DOHH2 (cell line): ENCODE measurements around the gene UFM1.

Source experiments
- H3F3A ChIP-seq: fragments of 200-600 bp; sonication (generic), shearing (Covaris generic); 2 replicates; pipeline ENCODE4 v1.6.0; 2016; ENCODE audit warnings: antibody characterized with exemption, mild to moderate bottlenecking; ENCODE audit not compliant: control insufficient read depth, insufficient read depth
- H3K27ac ChIP-seq: fragments of 200-600 bp; sonication (generic); 2 replicates; pipeline ENCODE4 v1.5.1; 2014; ENCODE audit warnings: low read depth, mild to moderate bottlenecking, low read length, moderate library complexity
- H3K27me3 ChIP-seq: fragments of 200-600 bp; sonication (generic); 2 replicates; pipeline ENCODE4 v1.6.1; 2014; ENCODE audit warnings: mild to moderate bottlenecking, low read length, mixed read lengths; ENCODE audit not compliant: control insufficient read depth
- H3K36me3 ChIP-seq: fragments of 200-600 bp; sonication (generic); 2 replicates; pipeline ENCODE4 v1.6.1; 2014; ENCODE audit warnings: mild to moderate bottlenecking, low read length, moderate library complexity, mixed read lengths; ENCODE audit not compliant: control insufficient read depth
- H3K4me1 ChIP-seq: fragments of 200-600 bp; sonication (generic); 2 replicates; pipeline ENCODE4 v1.6.1; 2014; ENCODE audit warnings: mild to moderate bottlenecking, low read length, mixed read lengths; ENCODE audit not compliant: control insufficient read depth
- H3K4me2 ChIP-seq: fragments of 200-600 bp; sonication (generic); 2 replicates; pipeline ENCODE4 v1.6.0; 2014; ENCODE audit warnings: mild to moderate bottlenecking, low read length, moderate library complexity
- H3K4me3 ChIP-seq: fragments of 200-600 bp; sonication (generic); 2 replicates; pipeline ENCODE4 v1.5.1; 2014; ENCODE audit warnings: mild to moderate bottlenecking, low read length, mixed read lengths
- H3K79me2 ChIP-seq: fragments of 200-600 bp; sonication (generic); 2 replicates; pipeline ENCODE4 v1.6.1; 2014; ENCODE audit warnings: mild to moderate bottlenecking, low read length, mixed read lengths; ENCODE audit not compliant: control insufficient read depth
- H3K9me2 ChIP-seq: fragments of 200-600 bp; sonication (generic); replicated peaks from 2 replicates; pipeline ENCODE4 v1.6.1; 2014; ENCODE audit warnings: mild to moderate bottlenecking, low read length, mixed read lengths; ENCODE audit not compliant: control insufficient read depth
- H3K9me3 ChIP-seq: fragments of 200-600 bp; sonication (generic); 2 replicates; pipeline ENCODE4 v1.6.1; 2014; ENCODE audit warnings: antibody characterized with exemption, low read length, mixed read lengths; ENCODE audit not compliant: control insufficient read depth, insufficient read depth
- H4K20me1 ChIP-seq: fragments of 200-600 bp; sonication (generic); 2 replicates; pipeline ENCODE4 v1.6.0; 2014; ENCODE audit warnings: low read depth, mild to moderate bottlenecking, antibody characterized with exemption, low read length, moderate library complexity; ENCODE audit not compliant: control insufficient read depth, insufficient read depth
- CTCF ChIP-seq: fragments of 200-600 bp; sonication (generic); IDR thresholded peaks from one replicate; pipeline ENCODE4 v1.5.1; 2014; ENCODE audit warnings: antibody characterized with exemption, mild to moderate bottlenecking, low read depth, low read length; ENCODE audit not compliant: poor library complexity, severe bottlenecking
- EZH2phosphoT487 ChIP-seq: fragments of 200-600 bp; sonication (generic); IDR thresholded peaks from 2 replicates; pipeline ENCODE4 v1.6.1; 2017; ENCODE audit warnings: borderline replicate concordance, mild to moderate bottlenecking, antibody characterized with exemption, low read length, moderate library complexity, mixed read lengths

The UFM1 gene

GRCh38 chr13:38338089-38338488 is 11.6 kb upstream of the UFM1 start:
- no peaks in the 10 kb centered on the region for H4K20me1 ChIP-seq
- no peaks in the 10 kb centered on the region for H3F3A ChIP-seq
- H3K4me3 ChIP-seq, result no peak overlapping the region
- no peaks in the 10 kb centered on the region for H3K27me3 ChIP-seq
- no peaks in the 10 kb centered on the region for H3K36me3 ChIP-seq
- no peaks in the 10 kb centered on the region for H3K9me2 ChIP-seq
- H3K27ac ChIP-seq, result no peak overlapping the region
- no peaks in the 10 kb centered on the region for H3K9me3 ChIP-seq
- TF ChIP-seq CTCF, result no peak
- TF ChIP-seq EZH2phosphoT487, result no peak
- H3K4me1 ChIP-seq, result no peaks in the 10 kb centered on the region
- H3K4me2 ChIP-seq, result no peak overlapping the region
- no peaks in the 10 kb centered on the region for H3K79me2 ChIP-seq

GRCh38 chr13:38340624-38341023 is 9.0 kb upstream of the UFM1 start:
- Histone ChIP-seq H3F3A (no peaks in the 10 kb centered on the region), H3K4me2 (no peak overlapping the region), H3K36me3 (no peaks in the 10 kb centered on the region), H3K9me2 (no peaks in the 10 kb centered on the region), H3K4me1 (no peaks in the 10 kb centered on the region), H3K9me3 (no peaks in the 10 kb centered on the region), H3K27ac (no peak overlapping the region), H3K79me2 (no peaks in the 10 kb centered on the region), H3K4me3 (no peak overlapping the region), H3K27me3 (no peaks in the 10 kb centered on the region), H4K20me1 (no peaks in the 10 kb centered on the region)
- TF ChIP-seq CTCF (no peak), EZH2phosphoT487 (no peak)

- Histone ChIP-seq H3K4me3 (no peak overlapping the region), H3K4me1 (no peaks in the 10 kb centered on the region), H3K9me3 (no peaks in the 10 kb centered on the region), H3K4me2 (no peak overlapping the region), H3F3A (no peaks in the 10 kb centered on the region), H3K27me3 (no peaks in the 10 kb centered on the region), H3K9me2 (no peaks in the 10 kb centered on the region), H3K27ac (no peak overlapping the region), H3K36me3 (no peaks in the 10 kb centered on the region), H3K79me2 (no peaks in the 10 kb centered on the region), H4K20me1 (no peaks in the 10 kb centered on the region)
- no peak for TF ChIP-seq CTCF
- TF ChIP-seq EZH2phosphoT487, result no peak
These were observed 8.4 kb upstream of the UFM1 start for GRCh38 chr13:38341149-38341692.
